K562 (cell line): ENCODE measurements around the gene CRAMP1. TPM values are rescaled to one million over a fixed set of nuclear protein-coding genes. Genes with fewer than 3 reads are reported as not detected.

Experiments used
- E2F6 ChIP-seq, 2 experiments: IDR thresholded peaks; 2 replicates each; pipeline ENCODE4 v1.6.1; 2011; ENCODE audit warnings: borderline replicate concordance in 1 of 2, control low read depth in 1 of 2, low read depth in 1 of 2, low read length in 1 of 2, mild to moderate bottlenecking in 1 of 2, mixed read lengths in 1 of 2, moderate library complexity in 1 of 2; ENCODE audit not compliant: insufficient read depth in 1 of 2, insufficient read length in 1 of 2, poor library complexity in 1 of 2, severe bottlenecking in 1 of 2; ENCODE audit errors: extremely low read depth in 1 of 2
- FOXO4 ChIP-seq: fragments of 450-650 bp; formaldehyde crosslinking; IDR thresholded peaks from 2 replicates; pipeline ENCODE4 v1.4.0; 2020; ENCODE audit warnings: mild to moderate bottlenecking, moderate library complexity
- FOXP4 ChIP-seq: sonication (generic); formaldehyde crosslinking; IDR thresholded peaks from 2 replicates; pipeline ENCODE4 v1.8.0; 2022; ENCODE audit warnings: mild to moderate bottlenecking, missing genetic modification reagents, borderline replicate concordance
- GABPA ChIP-seq: fragments of 200-800 bp; sonication (Bioruptor generic); conservative IDR thresholded peaks from 2 replicates; pipeline ENCODE4 v1.6.1; 2016; ENCODE audit warnings: low read depth, missing genetic modification characterization, missing compliant biosample characterization
- HNRNPK ChIP-seq: fragments of 200-400 bp; formaldehyde crosslinking; IDR thresholded peaks from one replicate; pipeline ENCODE4 v1.6.1; 2018; ENCODE audit warnings: mild to moderate bottlenecking, low read depth, low read length; ENCODE audit not compliant: poor library complexity, severe bottlenecking
- MIER1 ChIP-seq: fragments of 450-650 bp; IDR thresholded peaks from 2 replicates; pipeline ENCODE4 v1.6.1; 2016; ENCODE audit warnings: antibody characterized with exemption, mild to moderate bottlenecking, low read depth
- MXI1 ChIP-seq: IDR thresholded peaks from 2 replicates; pipeline ENCODE4 v1.6.1; 2011; ENCODE audit warnings: low read depth, mild to moderate bottlenecking, improper control_type of control experiment, low read length
- NFE2L1 ChIP-seq: fragments of 450-650 bp; IDR thresholded peaks from 2 replicates; pipeline ENCODE4 v1.6.1; 2016; ENCODE audit warnings: missing genetic modification characterization, low read depth, mild to moderate bottlenecking, missing compliant biosample characterization, moderate library complexity, borderline replicate concordance
- NONO ChIP-seq, 2 experiments: fragments of 200-400 bp in 1 of 2; fragments of 450-650 bp in 1 of 2; formaldehyde crosslinking in 1 of 2; IDR thresholded peaks; 2 replicates each; pipeline ENCODE4 v1.6.1; 2017; ENCODE audit warnings: low read depth in 2 of 2, mild to moderate bottlenecking in 2 of 2, moderate library complexity in 2 of 2, low read length in 1 of 2
- NR3C1 ChIP-seq: sonication (generic); formaldehyde crosslinking; IDR thresholded peaks from 2 replicates; pipeline ENCODE4 v1.8.1; 2022; ENCODE audit warnings: missing genetic modification reagents
- NR4A1 ChIP-seq, 2 experiments: fragments of 250-450 bp in 1 of 2; fragments of 450-650 bp in 1 of 2; sonication (Bioruptor Pico) in 1 of 2; IDR thresholded peaks; 2 replicates each; pipeline versions ENCODE4 v1.4.0 to v1.6.1; 2016 to 2020; ENCODE audit warnings: mild to moderate bottlenecking in 2 of 2, missing compliant biosample characterization in 1 of 2, missing genetic modification characterization in 1 of 2, moderate library complexity in 1 of 2
- PHF8 ChIP-seq: fragments of 200-600 bp; sonication (generic); IDR thresholded peaks from 2 replicates; pipeline ENCODE4 v1.6.1; 2012; ENCODE audit warnings: mixed run types, mild to moderate bottlenecking, inconsistent platforms, low read length, moderate library complexity, borderline replicate concordance
- POLR2H ChIP-seq: IDR thresholded peaks from 2 replicates; pipeline ENCODE4 v1.6.1; 2016; ENCODE audit warnings: missing genetic modification characterization, low read depth, mild to moderate bottlenecking, control low read depth, missing compliant biosample characterization, moderate library complexity
- PREB ChIP-seq: sonication (generic); formaldehyde crosslinking; IDR thresholded peaks from 2 replicates; pipeline ENCODE4 v1.8.1; 2023; ENCODE audit warnings: mild to moderate bottlenecking, missing genetic modification reagents
- RBFOX2 ChIP-seq: fragments of 200-400 bp; formaldehyde crosslinking; IDR thresholded peaks from 2 replicates; pipeline ENCODE4 v1.6.1; 2017; ENCODE audit warnings: low read depth, mild to moderate bottlenecking, low read length, moderate library complexity
- RBM15 ChIP-seq: fragments of 200-400 bp; formaldehyde crosslinking; IDR thresholded peaks from 2 replicates; pipeline ENCODE4 v1.6.1; 2018; ENCODE audit warnings: mild to moderate bottlenecking, low read length, moderate library complexity; ENCODE audit not compliant: insufficient read depth
- TAF9B ChIP-seq: fragments of 450-650 bp; IDR thresholded peaks from 2 replicates; pipeline ENCODE4 v1.6.1; 2018; ENCODE audit warnings: mild to moderate bottlenecking; ENCODE audit not compliant: partially characterized antibody
- TFAM ChIP-seq: fragments of 250-450 bp; sonication (Bioruptor Pico); conservative IDR thresholded peaks from 2 replicates; pipeline ENCODE4 v1.5.0; 2021; ENCODE audit warnings: mild to moderate bottlenecking, moderate library complexity
- ZNF263 ChIP-seq: sonication (generic); formaldehyde crosslinking; IDR thresholded peaks from 2 replicates; pipeline ENCODE4 v1.8.0; 2022; ENCODE audit warnings: mild to moderate bottlenecking, missing genetic modification reagents, borderline replicate concordance
- polyA plus RNA-seq, 8 experiments: library from polyadenylated mRNA; depleted of rRNA in 4 of 8; stranded (reverse) in 5 of 8; unstranded in 3 of 8; fragments of >200 nt; fragmentation: Nextera tagmentation in 2 of 8; fragmentation: Illumina TruSeq in 1 of 8; extraction: Ambion mirVana in 2 of 8; extraction: Trizol in 1 of 8; gene quantifications; 2 replicates each; pipeline versions ENCODE4 v1.2.1 to v1.2.3, GENCODE V29; 2011 to 2014; ENCODE audit warnings: inconsistent platforms in 1 of 8, missing spikeins in 1 of 8
- total RNA-seq, 7 experiments: library from RNA; depleted of rRNA in 6 of 7; stranded (reverse); fragments of >200 nt in 6 of 7; fragmentation: Illumina TruSeq in 2 of 7; extraction: Trizol in 2 of 7; gene quantifications; 2 replicates each; pipeline versions ENCODE4 v1.2.1 to v1.2.3, GENCODE V29; 2011 to 2021; ENCODE audit warnings: low replicate concordance in 1 of 7

The CRAMP1 gene
- total and polyA plus RNA-seq, 9 of the 15 experiments (the other 6 are each of a cell fraction or from before 2014, with no cell fraction given), result 0.52 to 20.8 (median 7.5) TPM

- TF ChIP-seq NR3C1 (CRISPR knock-in tag), result peak; percentile 76; the same call in 1 of the 2 replicates
- no peak; the same call in 1 of the 2 replicates for TF ChIP-seq ZNF263 (CRISPR knock-in tag)
- no peak for TF ChIP-seq FOXO4 (CRISPR knock-in tag)
- 0 out of 2 replicates have a peak, but pooled peaks have one; percentile 23 for TF ChIP-seq FOXP4 (CRISPR knock-in tag)
- TF ChIP-seq NR4A1 (CRISPR knock-in tag; IDR thresholded peaks at IDR 0.05), result 0 out of 2 replicates have a peak, but pooled peaks have one; percentile 38
- TF ChIP-seq NR4A1 (tag; IDR thresholded peaks at IDR 0.05), result no peak
- TF ChIP-seq PHF8, result peak; percentile 62; the same call in 1 of the 2 replicates
- TF ChIP-seq RBFOX2, result no peak; the same call in 1 of the 2 replicates
- TF ChIP-seq RBM15, result no peak
- no peak for TF ChIP-seq NFE2L1 (tag)
- TF ChIP-seq E2F6 (IDR thresholded peaks at IDR 0.05; ENCODE audit: borderline replicate concordance in 1 of 2, extremely low read depth in 1 of 2, insufficient read depth in 1 of 2, insufficient read length in 1 of 2, low read depth in 1 of 2, low read length in 1 of 2, poor library complexity in 1 of 2, severe bottlenecking in 1 of 2), result peak; percentile 84 to 91
- no peak for TF ChIP-seq HNRNPK
- peak; percentile 83 for TF ChIP-seq MXI1
- no peak for TF ChIP-seq NONO (IDR thresholded peaks at IDR 0.05; ENCODE audit: low read depth in 2 of 2, low read length in 1 of 2)
- no peak for TF ChIP-seq POLR2H (tag)
- peak; percentile 83; the same call in 1 of the 2 replicates for TF ChIP-seq PREB (CRISPR knock-in tag)
- TF ChIP-seq MIER1, result no peak
- TF ChIP-seq TAF9B, result no peak
- TF ChIP-seq TFAM (CRISPR knock-in tag), result no peak
- TF ChIP-seq GABPA (tag), result no peak
These were observed 1.9 kb upstream of the CRAMP1 start (continued) for GRCh38 chr16:1610071-1610898.
